CD4-positive, alpha-beta T cell treated with Interleukin-15 for 1 hour (primary cell): ENCODE measurements around the gene AGAP1.
"Not testable (repeated sequence)": the region's sequence is repeated elsewhere in the genome, so short reads cannot be mapped to it uniquely, and the experiment has no call there.

ENCODE experiments used
- DNase-seq: peaks from one replicate; pipeline ENCODE4 v3.0.0-alpha.2; 2020

AGAP1 gene

GRCh38 chr2:235747786-235748091 is 253.9 kb downstream of the AGAP1 start:
- no peak for DNase-seq

DNA sequence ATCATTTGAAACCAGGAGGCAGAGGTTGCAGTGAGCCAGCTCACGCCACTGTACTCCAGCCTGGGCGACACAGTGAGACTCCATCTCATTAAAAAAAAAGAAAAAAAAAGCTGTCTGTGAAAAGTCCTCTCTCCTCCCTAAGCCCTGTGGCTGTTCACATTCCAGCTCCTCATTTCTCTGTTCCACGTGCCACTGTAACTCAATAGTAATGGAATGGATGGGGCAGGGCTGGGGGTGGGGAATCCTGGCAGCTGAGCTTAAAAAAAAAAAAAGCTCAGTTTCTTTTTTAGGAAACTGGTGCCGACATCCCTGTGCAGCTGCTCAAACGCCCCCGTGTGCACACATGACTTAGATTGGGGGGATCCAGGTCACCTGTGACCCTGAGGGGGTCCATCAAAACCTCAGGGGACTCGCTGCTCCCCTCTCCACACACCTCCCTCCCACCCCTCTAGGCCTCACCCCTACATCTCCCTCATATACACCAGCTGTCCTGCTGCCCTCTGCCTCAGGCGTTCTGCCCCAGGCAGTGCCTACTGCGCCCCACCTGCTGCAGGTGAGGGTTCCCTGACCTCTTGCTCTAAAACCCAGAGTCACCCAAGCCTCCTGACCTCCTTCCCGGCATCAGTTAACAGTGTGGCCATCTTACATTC is 255.4 kb downstream of the AGAP1 start:
- no peak for DNase-seq

DNA sequence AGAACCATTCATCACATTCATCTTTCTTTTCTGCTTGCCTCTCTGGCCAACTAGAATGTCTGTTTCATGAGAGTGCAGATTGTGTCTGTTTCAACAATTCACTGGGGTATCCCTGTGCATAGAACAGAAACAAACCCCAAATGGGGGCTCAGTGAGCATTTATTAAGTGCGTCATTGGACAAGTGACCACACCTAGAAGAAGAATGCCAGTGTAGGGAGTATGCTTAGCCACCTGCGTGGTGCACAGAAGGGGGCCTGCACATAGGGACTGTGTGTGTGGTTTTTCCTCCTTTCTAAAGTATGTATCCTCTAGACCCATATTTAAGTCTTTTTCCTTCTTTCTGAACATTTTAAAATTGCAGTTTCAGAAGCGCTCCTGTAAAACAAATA is 255.9 kb downstream of the AGAP1 start:
- no peak for DNase-seq

- no peak for DNase-seq
Observed at GRCh38 chr2:235752846-235753245, 259.0 kb downstream of the AGAP1 start.

GRCh38 chr2:235754357-235755207 is 260.7 kb downstream of the AGAP1 start:
- DNase-seq: no peak

GRCh38 chr2:235756491-235756890 is 262.6 kb downstream of the AGAP1 start:
- DNase-seq: no peak

DNA sequence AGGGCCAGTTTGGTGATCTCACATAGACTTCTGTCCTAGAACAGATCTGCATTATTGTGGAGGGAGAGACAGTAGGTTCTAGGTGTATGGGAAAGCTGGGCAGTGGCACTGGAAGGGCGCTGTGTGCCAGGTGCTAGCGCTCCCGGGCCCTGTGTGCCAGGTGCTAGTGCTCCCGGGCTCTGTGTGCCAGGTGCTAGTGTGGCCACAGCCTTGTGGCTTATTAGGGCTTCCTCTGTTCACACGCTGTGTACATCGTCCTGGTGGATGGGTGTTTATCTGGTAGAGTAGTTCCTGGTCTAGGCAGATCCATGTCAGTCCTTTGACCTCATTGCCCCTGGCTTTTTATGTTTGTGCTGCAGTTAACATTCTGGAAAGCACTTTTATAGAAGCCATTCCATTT is 263.4 kb downstream of the AGAP1 start:
- no peak for DNase-seq

DNA sequence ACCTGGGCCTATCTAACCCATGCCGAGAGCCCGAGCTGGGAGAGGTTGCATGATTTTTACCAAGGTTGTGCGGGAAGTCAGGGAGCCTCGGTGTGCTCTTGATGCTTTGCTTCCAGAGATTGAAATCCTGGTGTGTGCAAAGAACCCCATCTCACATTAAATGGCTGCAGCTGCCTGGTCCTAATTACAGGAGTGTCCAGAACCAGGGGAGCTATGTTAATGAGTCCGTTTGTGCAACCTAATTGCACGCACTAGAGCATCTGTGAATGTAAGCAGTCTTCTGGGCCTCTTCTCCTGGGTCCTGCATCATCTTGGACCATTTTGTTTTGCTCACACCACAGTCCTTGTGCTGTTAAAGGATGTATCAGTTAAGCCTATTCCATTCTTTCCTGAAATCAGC is 263.8 kb downstream of the AGAP1 start:
- DNase-seq: no peak

GRCh38 chr2:235762832-235763598 is 269.2 kb downstream of the AGAP1 start:
- no peak for DNase-seq

GRCh38 chr2:235763816-235764215 is 270.0 kb downstream of the AGAP1 start:
- DNase-seq: no peak

- DNase-seq: not testable (repeated sequence)
Observed at GRCh38 chr2:235764478-235764877, 270.6 kb downstream of the AGAP1 start.

- no peak for DNase-seq
Observed at GRCh38 chr2:235765181-235765820, 271.5 kb downstream of the AGAP1 start.

- DNase-seq: peak; percentile 32
Observed at GRCh38 chr2:235766278-235766677, 272.4 kb downstream of the AGAP1 start.

GRCh38 chr2:235768606-235769005 is 274.8 kb downstream of the AGAP1 start:
- no peak for DNase-seq

- no peak for DNase-seq
Observed at GRCh38 chr2:235769046-235769445, 275.2 kb downstream of the AGAP1 start.

- DNase-seq: no peak
Observed at GRCh38 chr2:235770909-235771820, 277.3 kb downstream of the AGAP1 start.

DNA sequence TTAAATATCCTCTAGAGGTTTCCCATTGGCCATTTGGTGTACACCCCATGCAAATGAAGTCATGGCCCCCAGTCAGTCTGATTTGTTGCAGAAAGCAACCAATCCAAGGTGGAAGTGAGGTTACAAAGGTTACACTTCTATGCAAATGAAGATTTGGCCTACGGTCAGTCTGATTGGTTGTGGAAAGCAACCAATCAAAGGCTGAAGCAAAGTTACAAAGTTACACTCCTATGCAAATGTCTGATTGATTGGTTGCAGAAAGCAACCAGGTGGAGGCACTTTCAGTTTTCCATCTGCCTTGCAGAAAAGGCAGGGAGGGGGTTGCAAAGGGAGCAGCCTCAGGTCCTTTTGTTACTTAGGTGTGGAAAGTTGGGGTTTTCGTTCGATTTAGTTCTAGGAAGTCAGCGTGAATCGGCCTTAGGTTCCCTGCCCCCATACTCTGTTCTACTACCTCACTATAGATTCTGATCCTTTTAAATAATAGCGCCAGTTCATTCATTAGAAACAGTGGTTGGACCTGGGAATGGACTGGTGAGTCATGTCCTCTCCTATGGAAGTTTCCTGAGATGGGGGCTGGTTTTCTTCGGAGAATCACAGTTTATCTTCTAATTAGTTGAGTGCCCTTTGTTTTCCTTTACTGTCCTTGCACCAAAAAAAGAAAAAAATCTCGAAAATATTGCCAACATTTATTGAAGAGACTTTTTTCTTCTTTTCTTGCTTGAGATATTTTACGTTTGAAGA is 279.5 kb downstream of the AGAP1 start:
- DNase-seq: no peak

DNA sequence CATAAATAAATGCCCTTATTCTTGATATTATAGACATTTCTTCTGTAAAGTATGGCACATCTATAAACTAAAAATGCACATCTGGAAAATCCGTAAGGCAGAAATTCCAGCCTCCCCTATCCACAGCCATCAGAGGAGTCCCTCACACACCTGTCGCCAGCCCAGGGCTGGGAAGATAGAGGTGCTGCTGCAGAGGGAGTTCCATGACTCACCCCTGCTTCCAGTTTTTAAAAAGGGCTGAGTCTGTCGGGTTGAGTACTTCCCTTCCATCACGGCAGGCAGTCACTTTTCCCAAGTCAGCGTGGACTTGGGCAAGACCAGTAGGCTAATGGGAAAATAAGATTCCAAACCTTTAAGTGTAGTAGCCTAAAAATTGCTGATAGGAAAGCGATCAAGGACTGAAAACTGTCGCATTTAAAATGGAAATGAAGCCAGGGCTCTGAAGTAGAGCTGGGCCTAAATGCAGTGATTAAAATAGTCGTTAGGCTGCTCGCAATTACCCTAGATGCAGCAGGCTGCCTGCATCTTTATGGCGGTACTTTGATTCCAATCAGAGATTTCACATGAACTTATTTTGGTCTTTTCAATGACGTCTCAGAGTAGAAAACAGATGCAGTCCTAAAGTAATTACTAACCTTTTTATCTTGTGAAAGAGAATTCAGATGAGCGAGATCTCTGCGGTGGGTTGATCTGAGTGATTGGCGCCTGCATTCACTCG is 280.5 kb downstream of the AGAP1 start:
- no peak for DNase-seq

- DNase-seq: no peak
Observed at GRCh38 chr2:235776531-235776930, 282.7 kb downstream of the AGAP1 start.

DNA sequence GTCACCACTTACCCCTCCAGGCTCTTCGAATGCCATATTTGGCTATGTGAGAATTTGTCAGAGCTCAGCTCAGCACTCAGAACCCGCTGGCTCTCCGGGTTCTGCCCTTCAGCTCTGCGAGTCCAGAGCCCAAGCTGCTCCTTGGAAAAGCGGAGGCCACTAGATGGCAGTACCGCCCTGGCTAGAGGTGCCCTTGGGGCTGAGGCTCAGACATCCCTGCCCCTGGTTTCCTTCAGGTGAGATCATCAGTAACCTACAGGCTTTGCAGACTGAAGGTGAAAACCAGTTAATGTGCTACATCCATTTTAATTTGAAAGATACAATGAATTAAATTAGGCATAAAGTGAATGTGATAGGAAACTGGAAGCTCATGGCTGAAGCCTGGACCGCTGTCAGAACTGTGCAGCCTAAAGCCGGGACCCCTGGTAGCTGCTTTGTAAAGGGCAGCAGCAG is 285.6 kb downstream of the AGAP1 start:
- no peak for DNase-seq

DNA sequence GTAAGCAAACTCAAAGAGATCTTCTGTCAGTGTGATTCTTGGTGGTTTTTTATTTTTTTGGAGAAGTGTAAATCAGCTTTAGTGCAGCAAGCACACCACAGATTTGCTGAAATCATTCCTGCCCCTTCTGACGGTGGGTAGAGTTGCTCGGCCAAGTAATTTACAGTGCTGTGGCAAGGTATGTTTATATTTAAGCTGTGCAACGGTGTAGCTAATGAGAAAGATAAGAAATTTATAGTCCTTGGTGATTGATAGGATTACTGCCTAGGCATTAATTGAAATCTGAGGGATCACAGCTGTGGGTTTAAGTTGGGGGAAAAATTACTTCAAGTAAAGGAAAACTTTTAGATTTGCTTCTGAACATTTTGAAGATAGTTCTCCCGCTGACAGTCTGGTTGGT is 286.6 kb downstream of the AGAP1 start:
- DNase-seq: no peak
